HCEC 1CT (cell line): Measurements from ENCODE around the gene HS3ST2.
"Not testable (repeated sequence)": the region's sequence is repeated elsewhere in the genome, so short reads cannot be mapped to it uniquely, and the experiment has no call there.

ENCODE experiments used
- DNase-seq: peaks from one replicate; pipeline ENCODE4 v3.0.0-alpha.2; 2017

Gene HS3ST2

DNA sequence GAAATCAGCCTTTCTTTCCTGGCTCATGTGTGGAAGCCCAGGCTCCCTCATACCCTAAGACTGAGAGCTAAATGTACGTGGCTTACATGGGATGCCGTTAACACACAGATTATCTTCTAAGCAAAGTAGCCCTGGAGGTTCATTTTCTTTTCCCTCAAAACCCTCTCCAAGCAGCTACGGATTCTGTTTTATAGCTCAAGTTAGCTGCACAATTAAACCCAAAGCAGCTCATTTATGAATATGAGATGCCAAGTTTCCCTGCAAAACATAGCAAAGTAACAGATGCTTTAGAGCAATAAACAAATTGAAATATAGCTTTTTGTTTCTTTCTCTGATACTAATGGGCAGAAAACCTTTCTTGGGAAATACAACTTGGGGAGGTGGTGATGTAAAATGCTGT is 72.0 kb downstream of the HS3ST2 start:
- DNase-seq: no peak

DNA sequence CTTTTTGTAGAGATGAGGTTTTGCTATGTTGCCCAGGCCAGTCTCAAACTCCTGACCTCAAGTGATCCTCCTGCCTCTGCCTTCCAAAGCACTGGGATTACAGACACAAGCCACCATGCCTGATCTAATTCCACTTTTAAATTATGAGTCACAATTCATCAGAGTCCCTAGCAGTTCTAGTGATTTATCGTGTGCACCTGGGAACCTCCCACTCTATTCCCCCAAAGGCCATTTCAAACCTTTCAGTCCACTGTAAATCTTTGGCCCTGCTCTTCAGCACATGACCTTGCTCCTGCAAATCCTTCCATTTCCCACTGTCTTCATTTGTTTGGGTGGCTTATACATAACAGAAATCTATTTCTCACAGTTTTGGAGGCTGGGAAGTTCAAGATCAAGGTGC is 73.0 kb downstream of the HS3ST2 start:
- no peak for DNase-seq

DNA sequence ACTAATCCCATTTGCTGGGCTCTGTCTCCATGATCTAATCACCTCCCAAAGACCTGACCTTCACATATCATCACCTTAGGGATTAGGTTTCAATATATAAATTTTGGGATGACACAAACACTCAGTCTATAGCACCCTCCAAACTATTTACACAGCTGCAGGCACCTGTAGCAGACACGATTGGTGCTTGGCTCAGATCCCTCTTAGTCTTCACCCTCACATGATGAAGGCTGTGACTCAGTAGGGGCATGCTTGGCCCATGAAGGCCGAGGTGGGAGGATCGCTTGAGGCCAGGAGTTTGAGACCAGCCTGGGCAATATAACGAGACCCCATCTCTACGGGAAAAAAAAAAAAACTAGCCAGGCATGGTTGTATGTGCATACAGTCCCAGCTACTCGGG is 73.5 kb downstream of the HS3ST2 start:
- no peak for DNase-seq

DNA sequence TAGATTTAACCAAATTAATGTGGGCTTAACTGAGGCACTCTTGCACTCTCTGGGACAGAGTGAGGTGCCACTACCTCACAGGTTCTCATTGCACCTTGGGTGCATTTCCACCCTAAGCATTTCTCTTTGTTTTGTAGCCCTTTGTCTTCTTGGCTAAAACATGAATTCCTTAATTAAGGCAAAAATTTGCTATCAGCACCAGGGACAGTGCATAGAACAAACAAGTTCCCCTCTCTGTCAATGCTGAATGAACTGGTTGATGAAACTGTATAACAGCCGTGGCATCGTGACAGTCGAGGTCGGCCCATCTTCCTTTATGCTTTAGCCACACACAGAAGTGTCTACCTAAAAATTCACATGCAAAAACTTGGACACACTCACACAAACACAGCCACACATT is 74.8 kb downstream of the HS3ST2 start:
- no peak for DNase-seq

DNA sequence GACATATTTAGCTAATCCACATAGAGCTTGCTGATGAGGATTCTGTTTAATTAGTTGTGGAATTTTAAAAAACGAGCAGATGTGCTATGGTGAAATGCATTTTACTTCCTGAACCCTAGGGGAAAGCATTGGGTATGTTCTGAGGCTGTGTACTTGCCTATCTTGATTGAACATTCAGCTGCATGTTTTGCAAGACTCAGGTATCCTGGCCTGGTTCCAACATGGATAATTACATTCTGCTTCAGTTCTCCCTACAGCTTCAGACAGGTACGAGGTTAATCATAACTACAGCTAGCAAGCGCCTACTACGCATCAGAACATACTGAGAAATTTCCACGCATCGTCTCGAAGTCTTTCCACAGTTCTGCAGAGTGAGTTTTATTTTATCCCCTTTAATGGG is 77.0 kb downstream of the HS3ST2 start:
- no peak for DNase-seq

DNA sequence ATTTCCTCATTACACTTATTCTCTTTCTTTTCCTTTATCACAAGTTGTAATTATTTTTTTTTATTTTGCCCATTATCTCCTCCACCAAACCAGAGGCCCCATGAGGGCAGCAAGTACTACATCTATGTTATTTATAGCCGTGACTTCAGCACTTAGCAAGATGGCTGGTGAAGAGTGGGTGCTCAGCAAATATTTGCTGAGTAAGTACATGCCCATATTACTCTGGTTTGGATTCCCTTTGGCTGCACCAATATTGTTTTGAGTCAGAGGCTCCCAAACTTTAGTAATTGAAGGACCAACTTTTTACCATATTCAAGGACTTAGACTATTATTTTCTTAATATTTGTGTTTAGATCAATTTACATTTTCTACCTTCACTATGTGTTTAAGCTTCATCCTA is 83.2 kb downstream of the HS3ST2 start:
- DNase-seq: no peak

DNA sequence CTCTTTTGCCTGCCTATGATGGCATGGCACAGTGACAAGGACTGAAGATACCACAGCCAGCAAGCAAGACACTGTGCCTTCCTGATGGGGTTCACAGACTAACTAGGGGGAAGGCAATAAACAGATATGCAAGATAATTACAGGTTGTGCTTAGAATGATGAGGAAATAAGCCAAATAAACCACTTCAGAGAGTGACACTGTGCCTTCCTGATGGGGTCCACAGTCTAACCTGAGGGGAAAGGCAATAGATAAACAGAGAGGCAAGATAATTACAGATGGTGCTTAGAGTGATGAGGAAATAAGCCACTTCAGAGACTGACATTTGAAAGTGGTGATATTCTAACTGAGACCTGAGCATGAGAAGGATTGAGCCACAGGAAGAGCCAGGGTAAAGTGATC is 84.2 kb downstream of the HS3ST2 start:
- no peak for DNase-seq

DNA sequence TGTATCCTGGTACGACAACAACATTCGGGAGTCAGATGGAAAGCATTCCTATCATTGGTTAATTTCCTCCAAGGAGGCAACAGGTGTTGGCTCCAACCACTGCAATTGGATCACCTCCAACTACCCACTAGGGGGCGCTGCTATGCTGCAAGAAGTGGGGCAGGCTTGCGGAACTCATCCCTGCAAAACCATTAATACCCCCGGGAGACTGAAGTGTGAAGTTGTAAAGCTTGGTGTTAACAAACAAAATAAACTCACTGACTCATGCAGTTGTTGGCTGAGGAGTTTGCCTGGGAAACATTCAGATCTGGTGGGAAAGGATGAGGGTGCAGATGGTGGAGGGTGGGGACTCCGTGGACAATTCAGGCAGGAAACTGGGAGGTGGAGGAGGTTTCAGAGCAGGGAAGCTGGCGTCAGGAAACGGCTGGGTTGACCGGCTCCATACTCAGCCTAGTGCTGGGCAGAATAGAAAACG is 84.9 kb downstream of the HS3ST2 start:
- DNase-seq: peak; percentile 60

DNA sequence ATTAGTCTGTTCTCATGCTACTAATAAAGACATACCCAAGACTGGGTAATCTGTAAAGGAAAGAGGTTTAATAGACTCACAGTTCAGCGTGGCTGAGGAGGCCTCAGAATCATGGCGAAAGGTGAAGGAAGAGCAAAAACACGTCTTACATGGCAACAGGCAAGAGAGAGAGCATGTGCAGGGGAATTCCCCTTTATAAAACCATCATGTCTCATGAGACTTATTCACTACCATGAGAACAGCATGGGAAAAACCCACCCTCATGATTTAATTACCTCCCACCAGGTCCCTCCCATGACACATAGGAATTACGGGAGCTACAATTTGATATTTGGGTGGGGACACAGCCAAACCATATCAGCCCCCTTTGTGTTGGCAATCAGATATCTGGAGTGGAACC is 85.6 kb downstream of the HS3ST2 start:
- not testable (repeated sequence) for DNase-seq

DNA sequence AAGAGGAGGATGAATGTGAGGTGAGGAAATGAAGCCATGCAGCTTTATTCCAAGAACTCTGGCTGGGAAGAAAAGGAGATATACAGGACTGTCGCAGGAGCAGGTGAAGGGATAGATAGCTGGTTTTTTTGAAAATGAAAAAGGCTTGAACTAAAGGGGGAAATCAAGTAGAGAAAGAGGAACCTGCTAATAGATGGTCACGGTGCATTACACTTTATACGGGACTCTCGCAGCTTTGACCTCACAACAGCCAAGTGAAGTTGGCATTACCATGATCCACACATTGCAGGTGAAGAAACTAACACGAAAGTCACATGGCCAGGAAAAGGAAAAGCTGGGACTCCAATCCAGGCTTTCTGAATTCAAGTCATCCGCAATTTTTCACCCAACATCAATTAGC is 86.9 kb downstream of the HS3ST2 start:
- DNase-seq: no peak

DNA sequence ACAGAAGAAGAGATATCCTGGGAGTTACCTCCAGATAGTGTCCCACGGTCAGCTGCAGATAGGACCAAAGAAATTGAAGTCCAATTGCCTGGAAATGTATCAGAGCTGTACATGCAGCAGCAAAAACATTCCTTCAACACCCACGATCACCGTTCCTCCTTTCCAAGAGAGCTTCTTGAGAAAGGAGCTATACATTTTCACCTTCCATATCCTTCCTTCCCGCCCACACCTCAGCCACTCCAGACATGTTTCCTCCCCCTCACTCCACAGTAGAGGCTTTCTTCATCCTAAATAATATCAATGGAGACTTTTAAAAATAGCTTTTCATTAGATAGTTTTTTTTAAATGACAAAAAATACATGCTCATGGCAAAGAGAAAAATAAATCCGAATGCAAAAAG is 87.6 kb downstream of the HS3ST2 start:
- DNase-seq: no peak

DNA sequence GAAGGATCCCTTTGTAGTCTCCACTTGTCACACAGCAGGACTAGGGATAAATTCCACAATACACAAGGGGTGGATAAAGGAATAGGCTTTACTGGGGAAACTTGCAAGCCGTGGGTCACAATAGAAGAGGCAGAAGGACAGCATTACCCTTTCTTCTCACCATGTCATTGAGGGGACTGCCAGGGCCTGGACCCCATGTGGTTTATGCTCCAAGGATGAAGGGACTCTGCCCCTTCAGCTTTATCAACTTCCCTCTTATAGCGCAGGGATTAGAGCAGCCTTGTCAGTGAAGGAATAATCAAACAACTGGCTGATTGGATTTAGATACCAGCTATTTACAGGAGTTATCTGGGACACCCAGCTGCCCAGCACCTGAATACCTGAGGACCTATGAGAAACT is 89.8 kb downstream of the HS3ST2 start:
- DNase-seq: no peak

DNA sequence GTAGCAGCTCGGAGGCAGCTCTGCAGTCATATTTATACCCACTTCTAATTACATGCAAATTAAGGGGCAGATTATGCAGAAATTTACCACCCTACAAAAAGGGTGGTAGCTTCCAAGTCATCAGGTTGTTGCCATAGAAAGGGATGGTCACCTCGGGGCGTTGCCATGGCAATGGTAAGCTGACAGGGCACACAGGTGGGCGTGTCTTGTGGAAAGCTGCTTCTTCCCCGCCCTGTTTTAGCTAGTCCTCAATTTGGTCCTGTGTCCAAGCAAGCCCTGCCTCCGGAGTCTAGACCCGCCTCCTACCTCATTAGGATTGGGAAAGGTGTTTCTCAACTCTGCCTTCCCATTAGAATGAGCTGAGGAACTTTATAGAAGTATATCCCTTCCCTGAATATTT is 98.7 kb downstream of the HS3ST2 start:
- no peak for DNase-seq

DNA sequence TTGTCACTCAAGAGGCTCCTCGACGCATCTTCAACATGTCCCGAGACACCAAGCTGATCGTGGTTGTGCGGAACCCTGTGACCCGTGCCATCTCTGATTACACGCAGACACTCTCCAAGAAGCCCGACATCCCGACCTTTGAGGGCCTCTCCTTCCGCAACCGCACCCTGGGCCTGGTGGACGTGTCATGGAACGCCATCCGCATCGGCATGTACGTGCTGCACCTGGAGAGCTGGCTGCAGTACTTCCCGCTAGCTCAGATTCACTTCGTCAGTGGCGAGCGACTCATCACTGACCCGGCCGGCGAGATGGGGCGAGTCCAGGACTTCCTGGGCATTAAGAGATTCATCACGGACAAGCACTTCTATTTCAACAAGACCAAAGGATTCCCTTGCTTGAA is 101.0 kb downstream of the HS3ST2 start:
- DNase-seq: no peak

DNA sequence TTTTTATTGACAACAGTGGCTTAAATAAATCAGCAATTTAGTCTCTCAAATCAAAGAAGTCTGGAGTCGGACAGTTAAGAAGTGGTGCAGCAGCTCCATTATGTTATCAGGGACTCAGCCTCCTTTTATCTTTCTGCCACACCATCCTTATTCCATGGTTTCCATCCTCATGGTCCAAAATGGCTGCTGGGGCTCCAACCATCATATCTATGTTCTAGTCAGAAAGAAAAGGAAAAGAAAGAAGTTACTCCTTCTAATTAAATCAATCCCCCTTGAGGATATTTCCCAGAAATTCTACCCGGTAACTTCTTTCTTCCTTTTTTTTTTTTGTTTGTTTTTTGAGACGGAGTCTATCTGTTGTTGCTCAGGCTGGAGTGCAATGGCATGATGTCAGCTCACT is 109.5 kb downstream of the HS3ST2 start:
- DNase-seq: no peak

DNA sequence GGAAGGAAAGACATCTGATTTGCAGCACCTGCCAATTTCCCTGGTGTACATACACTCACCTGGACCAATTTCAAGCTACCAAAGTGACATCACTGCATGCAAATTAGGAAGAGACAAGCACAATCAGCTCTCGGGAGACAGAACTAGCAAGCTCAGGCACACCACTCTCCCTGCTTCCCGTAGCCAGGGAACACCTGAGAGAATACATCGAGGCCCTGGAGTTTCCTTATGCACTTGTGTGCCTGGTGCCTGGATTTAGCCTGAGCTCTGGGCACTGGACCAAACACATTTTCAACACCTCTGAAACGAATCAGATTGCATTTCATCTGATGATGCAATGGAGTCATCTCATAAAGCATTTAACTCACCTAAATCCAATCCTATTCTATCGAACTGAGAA is 110.5 kb downstream of the HS3ST2 start:
- no peak for DNase-seq

DNA sequence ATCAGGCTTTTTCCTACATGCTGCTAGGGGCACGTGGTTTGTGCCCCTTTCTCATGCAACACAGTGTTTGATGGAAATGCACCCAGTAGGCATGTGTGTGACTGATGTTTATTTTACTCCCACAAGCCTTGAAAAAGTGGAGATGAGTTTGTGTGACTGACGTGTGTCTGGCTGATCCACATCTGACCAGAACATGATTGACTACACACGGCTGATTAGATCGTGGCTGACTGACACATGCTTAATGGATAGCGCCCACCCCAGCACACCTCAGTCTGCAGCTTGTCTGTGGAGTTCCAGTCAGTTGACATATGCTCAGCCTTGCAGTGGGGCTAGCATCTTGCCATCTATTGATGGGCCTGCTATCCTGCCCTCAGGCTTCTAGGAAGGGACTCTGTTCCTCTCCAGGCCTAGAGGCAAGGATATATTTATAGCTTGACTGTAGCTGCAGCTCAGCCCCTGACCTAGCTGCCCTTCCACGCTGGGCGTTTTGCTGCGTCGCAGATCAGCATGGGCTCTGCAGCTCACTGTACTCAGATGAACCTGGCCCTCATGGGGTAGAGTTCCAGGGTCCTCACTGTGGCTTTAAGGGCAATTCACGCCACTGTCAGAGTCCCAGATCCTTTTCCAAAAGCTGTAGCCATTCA is 112.3 kb downstream of the HS3ST2 start:
- DNase-seq: no peak

DNA sequence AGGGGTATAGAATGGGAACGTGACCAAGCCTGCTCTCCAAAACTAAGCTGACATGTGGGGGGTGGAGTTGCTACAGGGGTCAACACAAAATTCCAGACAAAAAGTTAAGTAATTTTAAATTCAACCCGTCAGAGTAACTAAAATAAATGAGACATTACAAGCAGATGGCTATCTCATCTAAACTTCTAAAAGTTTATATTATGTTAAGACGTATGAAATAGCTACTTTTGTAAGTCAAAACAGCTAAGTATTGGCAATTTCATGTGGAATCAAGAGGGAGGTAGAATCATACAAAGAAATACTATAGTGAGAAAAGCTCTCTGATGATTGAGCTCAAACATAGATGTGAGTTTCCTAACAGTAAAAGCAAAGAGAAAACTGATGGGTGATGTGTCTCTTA is 113.3 kb downstream of the HS3ST2 start:
- DNase-seq: no peak

DNA sequence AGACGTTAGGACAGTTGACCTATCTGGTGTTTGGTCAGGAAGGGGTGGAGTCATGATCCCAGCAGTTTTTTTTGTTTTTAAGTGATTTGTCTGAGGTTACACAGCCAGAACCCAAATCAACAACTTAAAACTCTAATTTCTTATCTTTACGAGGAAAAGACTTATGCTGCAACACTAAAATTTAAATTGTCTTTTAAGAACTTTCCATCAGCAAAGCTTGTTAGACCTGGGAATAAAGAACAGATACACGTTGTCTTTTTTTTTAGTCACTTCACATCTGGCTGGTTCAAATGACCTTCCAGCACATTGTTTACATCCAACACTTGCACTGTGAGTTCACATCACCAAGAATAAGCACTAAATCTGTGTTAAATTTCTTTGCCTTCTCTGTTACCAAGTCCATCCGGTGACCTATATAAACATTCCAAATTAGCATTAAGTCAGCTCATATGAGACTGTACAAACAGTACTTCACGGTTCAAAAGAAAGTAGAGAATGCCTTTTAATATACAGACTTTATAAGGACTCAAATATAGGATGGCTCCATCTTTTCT is 115.0 kb downstream of the HS3ST2 start:
- DNase-seq: no peak

DNA sequence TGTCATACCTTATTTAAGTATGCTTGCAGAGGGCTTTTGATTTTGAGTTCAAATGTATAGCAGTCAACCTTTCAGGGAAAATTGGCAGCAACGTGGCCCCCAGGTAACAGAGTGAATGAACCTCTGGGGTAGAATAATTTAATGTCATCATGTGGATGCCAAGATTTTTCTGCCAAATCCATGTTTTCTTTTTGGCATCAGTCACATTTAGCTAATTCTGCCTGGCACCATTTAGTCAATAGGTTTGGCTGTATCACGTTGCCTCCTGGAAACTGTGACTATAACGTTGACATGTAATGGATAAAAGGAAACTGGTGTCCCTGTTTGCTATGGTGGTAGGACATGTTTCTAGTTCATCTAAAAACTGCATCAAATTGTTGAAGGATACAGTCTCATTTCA is 115.5 kb downstream of the HS3ST2 start:
- no peak for DNase-seq

DNA sequence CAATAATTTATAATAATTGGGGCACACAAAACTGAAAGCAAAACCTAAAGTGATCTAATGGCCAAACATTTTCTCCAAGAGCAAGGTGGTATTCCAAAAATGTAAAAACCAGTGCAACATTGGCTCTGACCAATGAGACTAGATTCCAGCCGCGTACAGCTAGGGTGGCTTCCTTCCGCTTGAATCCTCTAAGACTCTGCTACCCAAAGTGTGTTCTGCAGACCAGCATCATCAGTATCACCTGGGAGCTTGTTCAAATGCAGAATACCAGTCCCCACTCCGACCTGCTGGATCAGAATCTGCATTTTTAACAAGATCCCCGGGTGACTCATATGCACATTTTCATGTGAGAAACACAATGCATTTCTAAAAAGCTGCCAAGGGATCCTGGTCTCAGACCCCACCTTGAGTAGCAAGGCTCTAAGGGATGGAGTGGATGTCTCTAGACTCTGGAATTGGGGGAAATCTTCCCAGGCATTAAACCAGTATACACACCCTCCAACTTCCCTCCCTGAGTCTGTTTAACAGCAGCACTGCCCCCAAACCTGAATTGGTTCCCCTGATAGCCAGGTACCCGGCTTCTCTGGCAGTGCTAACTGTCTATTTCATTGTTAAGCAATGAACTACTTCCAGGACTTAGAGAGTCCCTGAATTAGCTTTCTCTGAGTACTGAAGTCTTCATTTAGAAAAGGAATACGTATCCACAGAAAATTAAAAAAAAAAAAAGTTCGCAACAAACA is 118.2 kb downstream of the HS3ST2 start:
- no peak for DNase-seq

DNA sequence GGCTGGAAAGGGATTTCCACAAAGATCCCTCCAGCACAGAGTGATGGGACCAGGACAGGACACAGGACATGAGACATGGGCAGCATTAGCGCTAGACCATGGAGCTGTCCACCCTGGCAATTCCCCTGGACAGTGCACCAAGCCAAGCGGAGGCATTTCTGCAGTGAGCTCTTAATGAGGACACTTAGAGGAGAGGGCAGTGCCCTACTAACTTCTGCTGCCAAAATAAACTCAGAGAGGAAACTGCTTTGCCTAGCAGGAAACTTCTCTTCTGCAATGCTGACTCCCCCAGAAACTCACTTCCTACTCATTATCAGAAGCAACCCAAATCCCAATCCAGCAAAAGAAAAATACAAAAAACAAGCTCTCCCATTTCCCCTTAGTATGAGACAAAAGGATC is 119.2 kb downstream of the HS3ST2 start:
- DNase-seq: no peak

DNA sequence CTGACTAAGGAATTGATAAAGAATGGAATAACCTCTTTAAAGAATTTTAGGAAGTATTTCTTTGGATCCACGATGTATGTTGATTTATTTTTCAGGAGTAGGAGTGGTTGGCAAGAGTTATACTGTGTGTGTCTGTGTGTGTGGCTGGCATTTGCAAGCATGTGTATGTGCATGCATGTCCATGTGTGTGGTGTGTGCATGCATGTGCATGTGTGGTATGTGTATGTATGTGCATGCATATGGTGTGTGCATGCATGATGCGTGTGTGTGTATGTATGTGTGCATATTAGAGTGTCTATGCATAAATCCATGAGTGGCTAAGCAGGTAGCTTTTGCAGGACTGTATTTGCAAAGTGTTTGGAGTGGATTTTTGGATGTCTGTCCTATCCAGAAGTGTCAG is 120.8 kb downstream of the HS3ST2 start:
- no peak for DNase-seq

DNA sequence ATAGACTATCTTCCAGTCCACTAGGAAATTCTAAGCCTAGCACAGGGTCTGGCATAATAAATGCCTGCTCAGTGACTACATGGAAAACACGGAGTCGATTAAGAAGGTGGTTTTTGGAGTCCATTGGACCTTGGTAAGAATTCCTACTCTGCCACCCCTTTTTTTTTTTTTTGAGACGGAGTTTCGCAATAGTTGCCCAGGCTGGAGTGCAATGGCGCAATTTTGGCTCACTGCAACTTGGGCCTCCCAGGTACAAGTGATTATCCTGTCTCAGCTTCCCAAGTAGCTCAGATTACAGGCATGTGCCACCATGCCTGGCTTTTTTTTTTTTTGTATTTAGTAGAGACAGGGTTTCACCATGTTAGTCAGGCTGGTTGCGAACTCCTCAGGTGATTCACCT is 123.2 kb downstream of the HS3ST2 start:
- DNase-seq: no peak

DNA sequence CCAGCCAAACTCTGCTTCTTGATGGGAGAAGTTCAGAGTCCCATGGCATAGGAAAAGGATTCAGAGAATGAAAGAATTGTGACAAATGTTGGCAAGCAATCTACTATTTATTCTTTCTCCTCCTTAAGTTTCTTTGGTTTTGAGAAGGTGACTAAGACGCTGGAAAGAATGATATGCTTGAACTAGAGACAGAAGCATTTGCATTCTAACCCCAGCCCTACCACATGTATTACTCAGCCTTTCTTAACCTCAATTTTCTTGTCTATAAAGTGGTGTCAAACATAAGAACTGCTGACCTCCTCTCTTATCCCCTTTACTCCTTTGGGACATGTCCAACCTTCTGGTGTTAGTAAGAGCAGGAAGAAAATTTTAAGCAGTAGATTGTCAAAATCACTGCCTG is 124.7 kb downstream of the HS3ST2 start:
- DNase-seq: no peak
